ENCODE results near the gene KLHL12.
"Not testable (repeated sequence)": the region's sequence is repeated elsewhere in the genome, so short reads cannot be mapped to it uniquely, and the experiment has no call there.

Gene KLHL12

DNA sequence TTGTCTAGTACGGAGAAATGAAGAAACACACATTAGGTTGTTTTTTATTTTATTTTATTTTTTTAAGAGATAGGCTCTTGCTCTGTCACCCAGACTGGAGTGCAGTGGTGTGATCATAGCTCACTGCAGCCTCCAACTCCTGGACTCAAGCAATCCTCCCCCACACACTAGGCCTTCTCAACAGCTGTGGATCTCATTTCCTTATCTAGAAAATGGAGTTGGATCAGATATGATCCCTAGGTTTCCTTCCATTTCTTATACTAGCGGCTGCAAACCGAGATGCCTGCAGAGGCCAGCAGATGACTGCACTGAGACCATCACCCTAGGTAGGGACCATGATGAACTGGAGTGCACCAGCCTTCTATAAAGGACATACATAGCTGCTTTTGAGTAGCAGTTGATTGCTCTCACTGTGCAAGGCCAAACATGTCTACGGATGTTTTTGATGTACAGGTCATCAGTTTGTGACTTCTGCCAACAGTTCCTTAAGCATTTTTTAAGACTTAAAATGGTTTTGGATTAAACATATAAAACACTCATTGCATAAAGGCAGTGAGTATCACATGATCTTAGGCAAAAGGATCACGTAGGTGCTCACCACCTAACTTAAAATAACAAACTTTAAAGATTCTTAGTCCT is 11.4 kb upstream of the KLHL12 start:
- TF ChIP-seq, protein P1, sequence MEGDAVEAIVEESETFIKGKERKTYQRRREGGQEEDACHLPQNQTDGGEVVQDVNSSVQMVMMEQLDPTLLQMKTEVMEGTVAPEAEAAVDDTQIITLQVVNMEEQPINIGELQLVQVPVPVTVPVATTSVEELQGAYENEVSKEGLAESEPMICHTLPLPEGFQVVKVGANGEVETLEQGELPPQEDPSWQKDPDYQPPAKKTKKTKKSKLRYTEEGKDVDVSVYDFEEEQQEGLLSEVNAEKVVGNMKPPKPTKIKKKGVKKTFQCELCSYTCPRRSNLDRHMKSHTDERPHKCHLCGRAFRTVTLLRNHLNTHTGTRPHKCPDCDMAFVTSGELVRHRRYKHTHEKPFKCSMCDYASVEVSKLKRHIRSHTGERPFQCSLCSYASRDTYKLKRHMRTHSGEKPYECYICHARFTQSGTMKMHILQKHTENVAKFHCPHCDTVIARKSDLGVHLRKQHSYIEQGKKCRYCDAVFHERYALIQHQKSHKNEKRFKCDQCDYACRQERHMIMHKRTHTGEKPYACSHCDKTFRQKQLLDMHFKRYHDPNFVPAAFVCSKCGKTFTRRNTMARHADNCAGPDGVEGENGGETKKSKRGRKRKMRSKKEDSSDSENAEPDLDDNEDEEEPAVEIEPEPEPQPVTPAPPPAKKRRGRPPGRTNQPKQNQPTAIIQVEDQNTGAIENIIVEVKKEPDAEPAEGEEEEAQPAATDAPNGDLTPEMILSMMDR (conservative IDR thresholded peaks at IDR 0.05; ENCODE audit: low read depth, low read length), result no peak
- H3K4me3 ChIP-seq (ENCODE audit: low read depth, low read length), result no peak overlapping the region
- no peak for DNase-seq (ENCODE audit: low read depth)

- DNase-seq (ENCODE audit: low read depth); H3K4me3 ChIP-seq (ENCODE audit: low read depth, low read length): not testable (repeated sequence)
Measured at GRCh38 chr1:202936409-202936808, 9.4 kb upstream of the KLHL12 start.

DNA sequence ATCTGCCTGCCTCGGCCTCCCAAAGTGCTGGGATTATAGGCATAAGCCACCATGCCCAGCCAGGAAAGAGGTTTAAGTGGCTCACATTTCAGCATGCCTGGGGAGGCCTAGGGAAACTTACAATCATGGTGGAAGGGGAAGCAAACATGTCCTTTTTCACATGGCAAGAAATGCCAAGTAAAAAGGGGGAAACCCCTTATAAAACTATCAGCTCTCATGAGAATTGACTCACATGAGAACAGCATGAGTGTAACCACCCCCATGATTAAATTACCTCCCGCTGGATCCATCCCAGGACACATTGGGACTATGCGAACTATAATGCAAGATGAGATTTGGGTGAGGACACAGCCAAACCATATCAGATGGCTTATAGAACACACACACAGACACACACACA is 8.8 kb upstream of the KLHL12 start:
- TF ChIP-seq, protein P1 (conservative IDR thresholded peaks at IDR 0.05; ENCODE audit: low read depth, low read length), result no peak

GRCh38 chr1:202934755-202935154 is 7.7 kb upstream of the KLHL12 start:
- DNase-seq (ENCODE audit: low read depth), result no peak
- TF ChIP-seq, protein P1 (conservative IDR thresholded peaks at IDR 0.05; ENCODE audit: low read depth, low read length), result no peak
- H3K4me3 ChIP-seq (ENCODE audit: low read depth, low read length), result no peak overlapping the region

More for the DNA sequence above, 8.8 kb upstream of the KLHL12 start:
- no peak for DNase-seq (ENCODE audit: low read depth)
- H3K4me3 ChIP-seq (ENCODE audit: low read depth, low read length), result no peak overlapping the region

DNA sequence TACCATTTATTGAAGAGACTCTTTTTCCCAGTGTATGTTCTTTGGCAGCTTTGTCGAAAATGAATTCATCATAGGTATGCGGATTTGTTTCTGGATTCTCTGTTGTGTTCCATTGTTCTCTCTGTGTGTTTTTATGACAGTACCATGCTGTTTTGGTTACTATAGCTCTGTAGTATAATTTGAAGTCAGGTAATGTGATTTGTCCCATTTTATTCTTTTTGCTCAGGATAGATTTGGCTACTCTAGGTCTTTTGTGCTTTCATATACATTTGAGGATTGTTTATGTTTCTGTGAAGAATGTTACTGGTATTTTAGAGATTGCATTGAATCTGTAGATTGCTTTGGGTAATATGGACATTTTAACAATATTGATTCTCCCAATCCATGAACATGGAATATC is 5.4 kb upstream of the KLHL12 start:
- no peak for DNase-seq (ENCODE audit: low read depth)
- no peak overlapping the region for H3K4me3 ChIP-seq (ENCODE audit: low read depth, low read length)
- TF ChIP-seq, protein P1 (conservative IDR thresholded peaks at IDR 0.05; ENCODE audit: low read depth, low read length), result no peak

- H3K4me3 ChIP-seq (ENCODE audit: low read depth, low read length), result no peak overlapping the region
- TF ChIP-seq, protein P1 (conservative IDR thresholded peaks at IDR 0.05; ENCODE audit: low read depth, low read length), result no peak
- DNase-seq (ENCODE audit: low read depth), result no peak
Measured at GRCh38 chr1:202923533-202923932, 3.5 kb downstream of the KLHL12 start.

GRCh38 chr1:202919615-202920014 is 7.4 kb downstream of the KLHL12 start:
- DNase-seq (ENCODE audit: low read depth), result no peak
- H3K4me3 ChIP-seq (ENCODE audit: low read depth, low read length), result no peak overlapping the region
- TF ChIP-seq, protein P1 (conservative IDR thresholded peaks at IDR 0.05; ENCODE audit: low read depth, low read length), result no peak
